HG03280 (cell line): Measurements from ENCODE around the gene TUBA4B.
"Not testable (repeated sequence)": the region's sequence is repeated elsewhere in the genome, so short reads cannot be mapped to it uniquely, and the experiment has no call there.

ENCODE experiments used
- ATAC-seq: cut with Tn5 transposase; IDR thresholded peaks from one replicate; pipeline ENCODE4 v1.9.1; 2021; ENCODE audit warnings: mild to moderate bottlenecking, moderate library complexity; ENCODE audit not compliant: unreplicated experiment

The TUBA4B gene

GRCh38 chr2:219247678-219248642, 5.1 kb upstream of the TUBA4B start:
- no peak for ATAC-seq

DNA sequence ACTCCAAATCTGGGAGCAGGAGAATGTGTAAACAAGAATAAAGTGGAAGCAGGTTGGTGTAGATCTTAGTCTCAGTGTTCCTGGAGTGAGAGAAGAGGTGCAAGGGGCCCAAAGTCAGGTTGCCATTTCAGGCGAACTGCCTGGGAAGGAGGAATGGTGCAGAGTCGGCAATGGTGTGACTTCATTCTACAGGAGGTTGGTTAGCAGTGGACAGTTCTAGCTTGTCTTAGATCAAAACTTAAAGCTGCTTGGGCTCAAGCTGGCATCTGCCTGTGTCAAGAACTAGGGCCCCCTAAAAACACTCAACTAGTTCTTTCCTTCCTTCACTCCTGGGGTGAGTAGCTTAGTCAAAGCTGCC, 4.2 kb upstream of the TUBA4B start:
- ATAC-seq: no peak

GRCh38 chr2:219249203-219249980, 3.7 kb upstream of the TUBA4B start:
- no peak for ATAC-seq

DNA sequence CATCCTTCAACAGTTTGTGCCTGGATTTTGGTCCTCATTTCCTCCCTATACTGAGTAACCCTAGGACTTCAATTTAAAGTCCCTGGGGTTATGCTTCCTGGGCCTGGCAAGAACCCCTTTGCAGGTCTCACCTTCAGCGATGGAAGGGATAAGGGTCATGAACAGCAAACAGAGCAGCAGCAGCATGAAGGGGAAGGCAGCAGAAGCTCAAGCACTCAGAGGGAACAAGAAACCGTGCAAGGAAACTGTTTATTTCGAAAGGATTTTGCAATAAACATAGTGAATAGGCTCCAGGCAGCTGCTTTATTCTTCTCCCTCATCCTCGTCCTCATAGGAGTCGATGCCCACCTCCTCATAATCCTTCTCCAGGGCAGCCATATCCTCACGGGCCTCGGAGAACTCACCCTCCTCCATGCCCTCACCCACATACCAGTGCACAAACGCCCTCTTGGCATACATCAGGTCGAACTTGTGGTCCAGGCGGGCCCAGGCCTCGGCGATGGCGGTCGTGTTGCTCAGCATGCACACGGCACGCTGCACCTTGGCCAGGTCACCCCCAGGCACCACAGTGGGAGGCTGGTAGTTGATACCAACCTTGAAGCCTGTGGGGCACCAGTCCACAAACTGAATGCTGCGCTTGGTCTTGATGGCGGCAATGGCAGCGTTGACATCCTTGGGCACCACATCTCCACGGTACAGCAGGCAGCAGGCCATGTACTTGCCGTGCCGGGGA, 2.8 kb upstream of the TUBA4B start:
- ATAC-seq: no peak

DNA sequence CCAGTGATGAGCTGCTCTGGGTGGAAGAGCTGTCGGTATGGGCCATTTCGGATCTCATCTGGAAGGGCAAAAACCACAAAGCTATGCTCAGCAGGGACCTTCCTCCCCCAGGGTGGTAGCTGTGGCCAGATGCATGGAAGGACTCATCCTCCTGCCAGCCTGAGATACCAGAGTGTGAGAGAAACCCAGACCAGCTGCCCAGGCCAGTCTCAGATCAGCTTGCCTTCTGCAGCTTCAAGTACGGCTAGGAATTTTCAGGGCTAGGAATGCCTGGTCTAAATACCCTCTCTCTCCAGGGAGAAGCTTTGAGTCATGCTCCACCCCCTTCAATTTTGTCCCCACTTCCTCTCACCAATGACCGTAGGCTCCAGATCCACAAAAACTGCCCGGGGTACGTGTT, 1.4 kb upstream of the TUBA4B start:
- ATAC-seq: no peak

DNA sequence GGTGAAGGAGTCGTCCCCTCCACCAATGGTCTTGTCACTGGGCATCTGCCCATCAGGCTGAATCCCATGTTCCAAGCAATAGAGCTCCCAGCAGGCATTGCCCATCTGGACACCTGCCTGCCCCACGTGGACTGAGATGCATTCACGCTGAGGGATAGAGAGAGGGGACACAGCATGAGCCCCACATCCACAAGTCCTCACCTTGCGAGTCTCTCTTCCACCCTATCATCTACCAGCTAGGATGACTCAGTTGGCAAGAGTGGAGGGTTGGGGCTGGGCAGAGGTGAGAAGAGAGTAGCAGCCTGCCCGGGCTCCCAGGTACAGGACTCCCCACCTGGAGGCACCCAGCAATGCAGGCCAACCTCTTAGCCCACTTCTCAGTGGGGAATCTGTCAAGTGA, 959 bp upstream of the TUBA4B start:
- ATAC-seq: no peak

DNA sequence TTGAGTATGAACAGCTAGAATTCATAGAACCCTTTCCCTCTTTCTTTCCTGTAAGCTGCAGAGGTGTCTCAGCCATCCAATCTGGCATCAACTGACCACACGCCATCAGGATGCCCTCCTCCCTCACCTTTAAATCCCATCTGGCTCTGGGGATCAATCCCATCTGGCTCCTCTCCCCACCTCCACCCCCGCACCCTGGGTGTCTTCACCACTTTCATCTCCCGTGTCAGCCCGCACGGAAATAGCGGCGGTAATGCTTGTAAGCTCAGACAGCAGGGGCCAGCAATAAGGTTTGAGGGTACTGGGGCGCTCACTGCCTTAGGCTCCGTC, 508 bp upstream of the TUBA4B start:
- no peak for ATAC-seq

GRCh38 chr2:219253753-219254589, 928 bp downstream of the TUBA4B start, which contains the start of gene TUBA4A:
TSS of gene TUBA4A (minus strand) at chr2:219253918. CDS start at chr2:219253858, 60 bp downstream.
- peak; percentile 71 for ATAC-seq

DNA sequence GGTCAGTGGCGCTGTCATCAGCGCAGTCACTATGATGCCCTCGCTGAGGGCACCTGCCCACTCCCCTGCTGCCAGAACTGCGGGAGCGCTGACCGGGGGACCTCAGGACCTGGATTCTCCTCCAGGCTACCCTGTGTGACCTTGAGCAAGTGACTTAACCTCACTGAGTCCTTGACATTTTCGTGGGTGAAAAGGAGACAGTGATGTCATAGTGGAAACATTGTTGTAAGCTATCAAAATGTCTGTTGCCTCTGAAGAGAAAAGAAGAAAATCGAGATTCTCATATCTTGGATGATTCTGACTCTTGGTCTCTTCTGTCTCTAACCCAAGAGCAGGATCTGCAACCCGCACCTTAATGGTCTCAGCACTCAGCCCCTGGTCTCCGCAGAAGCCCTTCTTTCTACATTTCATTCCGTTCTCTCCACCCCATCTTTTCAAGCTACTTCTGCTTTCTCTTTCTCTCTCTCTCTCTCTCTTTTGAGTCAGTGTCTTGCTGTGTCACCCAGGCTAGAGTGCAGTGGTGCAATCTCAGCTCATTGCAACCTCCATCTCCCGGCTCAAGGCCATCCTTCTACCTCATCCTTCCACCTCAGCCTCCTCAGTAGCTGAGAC, 1.7 kb downstream of the TUBA4B start:
- peak; percentile 20 for ATAC-seq

DNA sequence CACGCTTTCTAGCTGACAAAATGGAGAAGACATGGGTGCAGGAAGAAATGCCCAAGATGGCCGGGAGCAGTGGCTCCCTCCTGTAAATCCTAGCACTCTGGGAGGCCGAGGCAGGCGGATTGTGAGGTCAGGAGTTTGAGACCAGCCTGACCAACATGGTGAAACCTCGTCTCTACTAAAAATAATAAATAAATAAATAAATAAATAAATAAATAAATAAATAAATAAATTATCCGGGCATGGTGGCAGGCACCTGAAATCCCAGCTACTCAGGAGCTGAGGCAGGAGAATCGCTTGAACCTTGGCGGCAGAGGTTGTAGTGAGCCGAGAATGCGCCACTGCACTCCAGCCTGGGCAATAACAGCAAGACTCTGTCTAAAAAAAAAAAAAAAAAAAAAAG, 5.9 kb downstream of the TUBA4B start:
- not testable (repeated sequence) for ATAC-seq

- no peak for ATAC-seq
Observed at GRCh38 chr2:219261024-219261855, 8.2 kb downstream of the TUBA4B start.

GRCh38 chr2:219266232-219266631, 13.2 kb downstream of the TUBA4B start:
- no peak for ATAC-seq

DNA sequence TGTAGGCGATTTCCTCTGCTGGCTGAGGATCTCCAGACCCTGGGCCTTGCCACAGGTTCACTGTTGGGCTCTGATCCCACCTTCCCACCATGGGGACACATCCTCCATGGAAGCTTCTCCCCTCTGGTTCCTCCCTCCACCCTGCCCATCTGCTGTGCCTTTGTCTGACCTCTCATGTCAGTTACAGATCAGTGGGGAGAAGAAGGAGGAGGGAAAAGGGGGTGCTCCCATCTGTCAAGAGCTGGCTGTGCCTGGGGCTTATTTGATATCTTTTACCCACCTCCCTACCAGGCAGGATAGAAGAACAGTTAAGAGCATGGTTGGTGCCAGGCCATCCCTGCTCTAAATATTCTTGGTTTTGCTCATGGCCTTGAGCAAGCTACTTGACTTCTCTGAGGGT, 13.8 kb downstream of the TUBA4B start:
- no peak for ATAC-seq

DNA sequence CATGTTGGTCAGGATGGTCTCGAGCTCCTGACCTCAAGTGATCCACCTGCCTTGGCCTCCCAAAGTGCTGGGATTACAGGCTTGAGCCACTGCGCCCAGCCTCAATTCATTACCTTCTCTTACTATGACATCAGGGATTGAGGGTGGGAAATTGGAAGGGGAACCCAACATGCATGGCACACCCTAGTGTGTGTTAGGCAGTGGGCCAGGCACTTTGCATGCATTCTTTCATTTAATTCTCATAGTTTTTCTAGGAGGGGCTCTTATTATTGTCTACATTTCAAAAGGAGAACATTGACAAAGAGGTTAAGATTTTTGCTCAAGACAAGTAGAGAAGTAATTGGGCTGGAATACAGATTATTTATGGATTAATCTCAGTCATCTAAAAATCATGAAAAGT, 15.3 kb downstream of the TUBA4B start:
- ATAC-seq: no peak

DNA sequence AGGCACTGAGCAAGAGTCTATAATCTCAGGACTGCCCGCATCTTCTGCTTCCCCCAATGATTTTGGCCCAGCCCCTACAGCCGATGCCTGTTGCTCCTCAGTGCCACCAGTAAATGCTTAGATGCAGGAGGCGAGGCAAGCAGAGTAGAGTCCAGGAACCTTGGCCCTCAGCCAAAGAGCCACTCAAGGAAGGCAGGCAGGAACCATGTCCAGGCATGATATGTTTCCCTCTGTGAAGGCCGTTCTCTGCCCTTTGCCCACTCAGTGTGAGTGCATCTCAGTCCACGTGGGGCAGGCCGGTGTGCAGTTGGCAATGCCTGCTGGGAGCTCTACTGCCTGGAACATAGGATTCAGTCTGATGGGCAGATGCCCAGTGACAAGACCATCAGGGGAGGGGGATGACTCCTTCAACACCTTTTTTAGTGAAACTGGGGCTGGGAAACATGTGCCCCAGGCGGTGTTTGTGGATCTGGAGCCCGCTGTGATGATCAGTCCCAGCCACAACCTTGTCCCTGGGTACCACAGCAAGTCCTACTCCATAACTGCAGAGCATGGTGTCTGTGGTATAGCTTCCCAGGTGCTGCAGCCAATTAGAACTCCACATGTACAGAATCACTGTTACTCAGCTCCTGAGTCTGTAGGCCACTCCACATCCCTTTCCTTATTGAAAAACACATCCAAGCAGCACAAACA, 16.5 kb downstream of the TUBA4B start:
- no peak for ATAC-seq

DNA sequence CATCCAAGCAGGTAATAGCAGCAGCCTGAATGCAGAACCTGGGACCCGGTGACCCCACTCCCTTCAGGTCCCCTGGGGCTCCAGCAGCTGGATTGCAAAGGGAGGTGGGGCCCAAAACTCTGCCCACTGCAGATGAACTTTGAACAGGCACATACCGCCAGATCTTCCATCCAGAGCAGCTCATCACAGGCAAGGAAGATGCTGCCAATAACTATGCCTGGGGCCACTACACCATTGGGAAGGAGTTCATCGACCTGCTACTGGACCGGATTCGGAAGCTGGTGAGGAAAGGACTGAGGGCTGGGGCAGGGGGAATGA, 17.0 kb downstream of the TUBA4B start:
- no peak for ATAC-seq

GRCh38 chr2:219271021-219271420, 18.0 kb downstream of the TUBA4B start:
- no peak for ATAC-seq

DNA sequence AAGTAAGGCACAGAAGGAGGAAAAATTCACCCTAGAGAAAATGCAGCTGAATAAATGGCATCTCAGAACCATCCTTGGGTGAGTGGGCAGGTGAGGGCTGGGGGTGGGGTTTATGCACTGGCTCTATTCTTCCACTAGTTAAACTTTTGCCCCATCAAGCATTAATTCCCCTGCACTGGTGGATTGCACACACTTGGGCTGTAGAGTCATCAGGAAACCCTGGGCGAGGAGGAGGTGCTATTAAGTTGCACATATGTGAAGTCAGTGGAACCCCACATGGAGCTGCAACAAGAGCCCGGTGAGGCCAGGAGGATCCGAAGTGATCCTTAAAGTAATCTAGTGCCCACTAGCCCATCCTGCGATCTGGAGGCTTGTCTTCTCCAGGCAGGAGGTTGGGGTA, 19.3 kb downstream of the TUBA4B start:
- no peak for ATAC-seq

- no peak for ATAC-seq
Observed at GRCh38 chr2:219272995-219273394, 20.0 kb downstream of the TUBA4B start.
